ENCODE results near the gene TAB2.

- no peak for TF ChIP-seq EZH2phosphoT487 (IDR thresholded peaks at IDR 0.05; ENCODE audit: borderline replicate concordance, low read length)
- TF ChIP-seq CTCF (IDR thresholded peaks at IDR 0.05; ENCODE audit: low read depth, low read length, poor library complexity, severe bottlenecking): no peak
Measured at GRCh38 chr6:149366267-149366921, 48.9 kb downstream of the TAB2 start.

Measured in DOHH2 (cell line).